PC-9 (cell line): ENCODE results near the gene CCDC78. TPM values are rescaled to one million over a fixed set of nuclear protein-coding genes. Genes with fewer than 3 reads are reported as not detected.
"Not testable (repeated sequence)": the region's sequence is repeated elsewhere in the genome, so short reads cannot be mapped to it uniquely, and the experiment has no call there.

Experiments
- BruUV-seq: library from RNA; stranded (reverse); fragments of 400-500 nt; replicated peaks from 2 replicates; lab custom pipeline; 2021; lab: Mats Ljungman, UMichigan
- CTCF ChIA-PET: fragments of 300-600 bp; sonication (Branson Sonifier 250); formaldehyde crosslinking; loops from one replicate; lab custom pipeline; 2022; ENCODE audit warnings: antibody characterized with exemption; lab: Charles Lee
- POLR2A ChIA-PET: fragments of 300-600 bp; sonication (Branson Sonifier 250); formaldehyde crosslinking; loops from one replicate; lab custom pipeline; 2022; ENCODE audit warnings: antibody characterized with exemption; ENCODE audit not compliant: unreplicated experiment; lab: Charles Lee
- DNase-seq, 2 experiments: peaks; one replicate each; pipeline versions ENCODE4 v3.0.0 to v3.0.0-alpha.2; 2015 to 2022; ENCODE audit warnings: mixed read lengths in 1 of 2
- H2AFZ ChIP-seq: fragments of 200-600 bp; sonication (generic); 2 replicates; pipeline ENCODE4 v1.8.1; 2017; ENCODE audit warnings: antibody characterized with exemption
- H3F3A ChIP-seq: fragments of 200-600 bp; sonication (generic); 2 replicates; pipeline ENCODE4 v1.8.1; 2017; ENCODE audit warnings: antibody characterized with exemption, mild to moderate bottlenecking, low read depth; ENCODE audit not compliant: insufficient read depth
- H3K27ac ChIP-seq: fragments of 200-600 bp; sonication (generic); 2 replicates; pipeline ENCODE4 v1.6.1; 2016; ENCODE audit warnings: mixed run types
- H3K27me3 ChIP-seq: fragments of 200-600 bp; sonication (generic); 2 replicates; pipeline ENCODE4 v1.6.1; 2016; ENCODE audit warnings: low read depth, mixed run types; ENCODE audit not compliant: insufficient read depth
- H3K36me3 ChIP-seq: fragments of 200-600 bp; sonication (generic); 2 replicates; pipeline ENCODE4 v1.6.1; 2016; ENCODE audit warnings: low read depth, mixed run types
- H3K4me1 ChIP-seq: fragments of 200-600 bp; sonication (generic); replicated peaks from 2 replicates; pipeline ENCODE4 v1.6.1; 2016; ENCODE audit warnings: mixed run types; ENCODE audit not compliant: insufficient read depth
- H3K4me2 ChIP-seq: fragments of 200-600 bp; sonication (generic); 2 replicates; pipeline ENCODE4 v1.6.1; 2017; ENCODE audit warnings: mixed run types
- H3K4me3 ChIP-seq: fragments of 200-600 bp; sonication (generic); 2 replicates; pipeline ENCODE4 v1.6.1; 2016; ENCODE audit warnings: mixed run types
- H3K79me2 ChIP-seq: fragments of 200-600 bp; sonication (generic); 2 replicates; pipeline ENCODE4 v1.6.1; 2017; ENCODE audit warnings: low read depth, mixed run types
- H3K9me2 ChIP-seq: fragments of 200-600 bp; sonication (generic); 2 replicates; pipeline ENCODE4 v1.8.1; 2017; ENCODE audit warnings: mild to moderate bottlenecking; ENCODE audit not compliant: insufficient read depth
- H3K9me3 ChIP-seq: fragments of 200-600 bp; sonication (generic); 2 replicates; pipeline ENCODE4 v1.8.1; 2016; ENCODE audit warnings: low read depth; ENCODE audit not compliant: insufficient read depth
- H4K20me1 ChIP-seq: fragments of 200-600 bp; sonication (generic); 2 replicates; pipeline ENCODE4 v1.8.1; 2017; ENCODE audit not compliant: insufficient read depth
- CTCF ChIP-seq: fragments of 200-600 bp; sonication (generic); conservative IDR thresholded peaks from 2 replicates; pipeline ENCODE4 v1.6.1; 2017; ENCODE audit warnings: mixed run types, antibody characterized with exemption, mild to moderate bottlenecking, moderate library complexity
- EZH2 ChIP-seq: fragments of 200-600 bp; sonication (generic); IDR thresholded peaks from 2 replicates; pipeline ENCODE4 v1.8.0; 2017; ENCODE audit warnings: antibody characterized with exemption, low read depth
- intact Hi-C: fragments of 100-400 bp; cut with micrococcal nuclease; formaldehyde crosslinking; loops from one replicate; pipeline ENCODE4 v1.10.0; 2022; ENCODE audit not compliant: unreplicated experiment
- total RNA-seq: library from RNA; stranded (reverse); gene quantifications from 2 replicates; pipeline ENCODE4 v1.2.3, GENCODE V29; 2021

CCDC78 gene
- total RNA-seq, 1 experiment from 2014 or later = 4.2 TPM

- ChIA-PET POLR2A (no interaction called here), CTCF (no interaction called here)
- Histone ChIP-seq H3K79me2 (peaks cover 13% of the 10 kb centered on the region), H3K36me3 (no peaks in the 10 kb centered on the region), H3K27ac (no peak overlapping the region), H3K4me2 (no peak overlapping the region), H4K20me1 (no peaks in the 10 kb centered on the region; the same call in 1 of the 2 replicates), H3F3A (peaks cover 27% of the 10 kb centered on the region), H3K9me2 (no peaks in the 10 kb centered on the region), H3K4me3 (no peak overlapping the region), H3K27me3 (no peaks in the 10 kb centered on the region), H2AFZ (no peak overlapping the region), H3K9me3 (no peaks in the 10 kb centered on the region), H3K4me1 (peaks cover 18% of the 10 kb centered on the region)
- intact Hi-C loops = no loop called here
- TF ChIP-seq EZH2 (no peak), CTCF (no peak)
- no TSS peak for BruUV-seq
- no peak for DNase-seq
Observed at GRCh38 chr16:692356-693108, 33.7 kb downstream of the CCDC78 start.

- H3K27ac ChIP-seq, H3K36me3 ChIP-seq, H3K9me3 ChIP-seq, H3K27me3 ChIP-seq, H3K9me2 ChIP-seq, CTCF ChIA-PET, intact Hi-C loops, H4K20me1 ChIP-seq, BruUV-seq, H2AFZ ChIP-seq: not testable (repeated sequence)
- peaks cover 18% of the 10 kb centered on the region for H3K4me1 ChIP-seq
- peak in 1 of 2 experiments; percentile 63 for DNase-seq
- POLR2A ChIA-PET = interaction anchor here (0.7 kb wide), 1 partner anchor 306 kb away, joined by 7 read pairs; no protein-coding TSS in a partner anchor
- H3K79me2 ChIP-seq = peaks cover 13% of the 10 kb centered on the region
- peak overlapping the region; percentile 97 for H3K4me2 ChIP-seq
- 0 out of 2 replicates have a peak overlapping the region, but pooled peaks have one; percentile 99 for H3K4me3 ChIP-seq
- peaks cover 27% of the 10 kb centered on the region for H3F3A ChIP-seq
Observed at GRCh38 chr16:691242-691641, 35.0 kb downstream of the CCDC78 start.

- Histone ChIP-seq H2AFZ (peak overlapping the region; percentile 79), H3K36me3 (no peaks in the 10 kb centered on the region), H3K9me3 (no peaks in the 10 kb centered on the region), H3K4me1 (peaks cover 26% of the 10 kb centered on the region), H3K27ac (no peak overlapping the region), H3K9me2 (no peaks in the 10 kb centered on the region), H3F3A (peaks cover 27% of the 10 kb centered on the region), H4K20me1 (no peaks in the 10 kb centered on the region; the same call in 1 of the 2 replicates), H3K4me3 (peak overlapping the region; percentile 99), H3K27me3 (no peaks in the 10 kb centered on the region), H3K4me2 (peak overlapping the region; percentile 97), H3K79me2 (peaks cover 13% of the 10 kb centered on the region)
- BruUV-seq = no TSS peak
- no peak for TF ChIP-seq EZH2
- TF ChIP-seq CTCF = no peak
- POLR2A ChIA-PET = no interaction called here
- CTCF ChIA-PET = no interaction called here
- DNase-seq = no peak
- intact Hi-C loops = no loop called here
Observed at GRCh38 chr16:689175-689897, 36.9 kb downstream of the CCDC78 start.
